ENCODE results near the gene S1PR4.
A peak's percentile ranks its signal among the peaks of the same experiment; 100 is the strongest.

Gene S1PR4

DNA sequence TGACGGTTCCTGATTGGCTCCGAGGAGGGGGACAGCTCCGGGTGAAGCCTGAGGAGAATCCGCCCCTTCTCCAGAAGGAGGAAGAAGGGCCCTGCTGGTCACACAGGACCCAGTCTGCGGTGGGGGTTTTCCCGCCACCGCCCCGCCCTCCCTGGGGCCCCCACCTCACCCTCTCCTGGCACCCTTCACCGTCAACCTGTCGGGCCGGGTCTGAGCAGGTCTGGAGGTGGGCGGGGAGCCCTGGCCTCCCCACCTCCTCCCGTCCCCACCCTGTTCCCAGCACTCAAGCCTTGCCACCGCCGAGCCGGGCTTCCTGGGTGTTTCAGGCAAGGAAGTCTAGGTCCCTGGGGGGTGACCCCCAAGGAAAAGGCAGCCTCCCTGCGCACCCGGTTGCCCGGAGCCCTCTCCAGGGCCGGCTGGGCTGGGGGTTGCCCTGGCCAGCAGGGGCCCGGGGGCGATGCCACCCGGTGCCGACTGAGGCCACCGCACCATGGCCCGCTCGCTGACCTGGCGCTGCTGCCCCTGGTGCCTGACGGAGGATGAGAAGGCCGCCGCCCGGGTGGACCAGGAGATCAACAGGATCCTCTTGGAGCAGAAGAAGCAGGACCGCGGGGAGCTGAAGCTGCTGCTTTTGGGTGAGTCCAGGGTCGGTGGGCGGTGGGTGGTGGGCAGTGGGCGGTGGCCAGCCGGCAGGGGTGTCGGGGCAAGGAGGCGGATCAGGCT lies 42.4 kb upstream of the S1PR4 start, which contains the start of gene GNA15:
Gene GNA15 (plus strand): TSS at position 73 of the 723 bp plus-strand sequence. CDS start 418 bp downstream, at position 491.
- Histone ChIP-seq H3K4me3 (replicated peaks; ENCODE audit: insufficient read depth, low read length) (peak within 1 kb of the TSS; percentile 95), H3K27ac (replicated peaks) (peak within 1 kb of the TSS; percentile 96), H3K27me3 (ENCODE audit: insufficient read depth, poor library complexity, severe bottlenecking) (no peaks in the 10 kb centered on the region)
- peak; percentile 79 to 90 for DNase-seq (ENCODE audit: low read depth in 1 of 2, low spot score in 1 of 2)
- TF ChIP-seq, protein P1, sequence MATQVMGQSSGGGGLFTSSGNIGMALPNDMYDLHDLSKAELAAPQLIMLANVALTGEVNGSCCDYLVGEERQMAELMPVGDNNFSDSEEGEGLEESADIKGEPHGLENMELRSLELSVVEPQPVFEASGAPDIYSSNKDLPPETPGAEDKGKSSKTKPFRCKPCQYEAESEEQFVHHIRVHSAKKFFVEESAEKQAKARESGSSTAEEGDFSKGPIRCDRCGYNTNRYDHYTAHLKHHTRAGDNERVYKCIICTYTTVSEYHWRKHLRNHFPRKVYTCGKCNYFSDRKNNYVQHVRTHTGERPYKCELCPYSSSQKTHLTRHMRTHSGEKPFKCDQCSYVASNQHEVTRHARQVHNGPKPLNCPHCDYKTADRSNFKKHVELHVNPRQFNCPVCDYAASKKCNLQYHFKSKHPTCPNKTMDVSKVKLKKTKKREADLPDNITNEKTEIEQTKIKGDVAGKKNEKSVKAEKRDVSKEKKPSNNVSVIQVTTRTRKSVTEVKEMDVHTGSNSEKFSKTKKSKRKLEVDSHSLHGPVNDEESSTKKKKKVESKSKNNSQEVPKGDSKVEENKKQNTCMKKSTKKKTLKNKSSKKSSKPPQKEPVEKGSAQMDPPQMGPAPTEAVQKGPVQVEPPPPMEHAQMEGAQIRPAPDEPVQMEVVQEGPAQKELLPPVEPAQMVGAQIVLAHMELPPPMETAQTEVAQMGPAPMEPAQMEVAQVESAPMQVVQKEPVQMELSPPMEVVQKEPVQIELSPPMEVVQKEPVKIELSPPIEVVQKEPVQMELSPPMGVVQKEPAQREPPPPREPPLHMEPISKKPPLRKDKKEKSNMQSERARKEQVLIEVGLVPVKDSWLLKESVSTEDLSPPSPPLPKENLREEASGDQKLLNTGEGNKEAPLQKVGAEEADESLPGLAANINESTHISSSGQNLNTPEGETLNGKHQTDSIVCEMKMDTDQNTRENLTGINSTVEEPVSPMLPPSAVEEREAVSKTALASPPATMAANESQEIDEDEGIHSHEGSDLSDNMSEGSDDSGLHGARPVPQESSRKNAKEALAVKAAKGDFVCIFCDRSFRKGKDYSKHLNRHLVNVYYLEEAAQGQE (IDR thresholded peaks at IDR 0.05; ENCODE audit: insufficient replicate concordance, low read depth) = no peak
- TF ChIP-seq GABPA (IDR thresholded peaks at IDR 0.05; ENCODE audit: low read depth) (no peak), POLR2AphosphoS5 (IDR thresholded peaks at IDR 0.05; ENCODE audit: low read depth) (no peak), SPI1 (IDR thresholded peaks at IDR 0.05; ENCODE audit: borderline replicate concordance, low read depth) (no peak)
- TF ChIP-seq, protein P2, sequence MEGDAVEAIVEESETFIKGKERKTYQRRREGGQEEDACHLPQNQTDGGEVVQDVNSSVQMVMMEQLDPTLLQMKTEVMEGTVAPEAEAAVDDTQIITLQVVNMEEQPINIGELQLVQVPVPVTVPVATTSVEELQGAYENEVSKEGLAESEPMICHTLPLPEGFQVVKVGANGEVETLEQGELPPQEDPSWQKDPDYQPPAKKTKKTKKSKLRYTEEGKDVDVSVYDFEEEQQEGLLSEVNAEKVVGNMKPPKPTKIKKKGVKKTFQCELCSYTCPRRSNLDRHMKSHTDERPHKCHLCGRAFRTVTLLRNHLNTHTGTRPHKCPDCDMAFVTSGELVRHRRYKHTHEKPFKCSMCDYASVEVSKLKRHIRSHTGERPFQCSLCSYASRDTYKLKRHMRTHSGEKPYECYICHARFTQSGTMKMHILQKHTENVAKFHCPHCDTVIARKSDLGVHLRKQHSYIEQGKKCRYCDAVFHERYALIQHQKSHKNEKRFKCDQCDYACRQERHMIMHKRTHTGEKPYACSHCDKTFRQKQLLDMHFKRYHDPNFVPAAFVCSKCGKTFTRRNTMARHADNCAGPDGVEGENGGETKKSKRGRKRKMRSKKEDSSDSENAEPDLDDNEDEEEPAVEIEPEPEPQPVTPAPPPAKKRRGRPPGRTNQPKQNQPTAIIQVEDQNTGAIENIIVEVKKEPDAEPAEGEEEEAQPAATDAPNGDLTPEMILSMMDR (IDR thresholded peaks at IDR 0.05; ENCODE audit: insufficient read depth, low read length) = no peak

DNA sequence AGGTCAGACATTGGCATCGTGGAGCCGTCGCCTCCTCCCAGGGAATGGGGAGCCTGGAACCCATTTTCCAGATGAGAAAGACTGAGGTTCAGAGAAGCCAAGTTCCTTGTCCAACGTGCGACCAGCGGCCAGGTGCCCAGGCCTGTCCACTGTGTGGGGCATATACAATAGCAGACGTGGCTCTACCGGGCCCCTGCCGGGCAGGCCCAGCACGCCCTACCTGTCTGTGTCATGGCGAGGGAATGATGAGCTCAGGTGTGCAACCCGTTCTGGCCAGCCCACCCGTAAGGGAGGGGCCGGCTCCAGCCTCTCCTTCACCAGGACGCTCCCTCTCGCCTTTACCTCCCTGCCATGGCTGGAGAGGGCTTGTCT lies 41.9 kb upstream of the S1PR4 start:
- peak overlapping the region; percentile 96 for H3K27ac ChIP-seq (replicated peaks)

DNA sequence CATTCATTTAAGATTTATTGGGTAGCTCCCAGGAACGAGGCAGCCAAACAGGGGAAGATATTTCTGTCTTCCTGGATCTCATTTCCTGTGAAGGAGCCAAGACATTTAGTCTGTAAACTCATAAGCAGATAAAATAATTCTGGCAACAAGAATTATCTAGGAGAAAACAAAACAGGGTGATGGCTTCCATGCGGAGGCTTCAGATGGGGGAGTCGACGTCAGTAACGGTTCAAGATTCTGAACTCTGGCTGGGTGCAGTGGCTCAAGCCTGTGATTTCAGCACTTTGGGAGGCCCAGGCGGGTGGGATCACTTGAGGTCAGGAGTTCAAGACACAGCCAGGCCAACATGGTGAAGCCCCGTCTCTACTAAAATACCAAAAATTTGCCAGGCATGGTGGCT lies 41.5 kb upstream of the S1PR4 start:
- TF ChIP-seq, protein P1 (IDR thresholded peaks at IDR 0.05; ENCODE audit: insufficient replicate concordance, low read depth) = no peak
- TF ChIP-seq POLR2AphosphoS5 (IDR thresholded peaks at IDR 0.05; ENCODE audit: low read depth) (no peak), SPI1 (IDR thresholded peaks at IDR 0.05; ENCODE audit: borderline replicate concordance, low read depth) (no peak), GABPA (IDR thresholded peaks at IDR 0.05; ENCODE audit: low read depth) (no peak)
- TF ChIP-seq, protein P2 (IDR thresholded peaks at IDR 0.05; ENCODE audit: insufficient read depth, low read length) = no peak
- Histone ChIP-seq H3K27ac (replicated peaks) (peak overlapping the region; percentile 96), H3K4me3 (replicated peaks; ENCODE audit: insufficient read depth, low read length) (peak overlapping the region; percentile 95), H3K27me3 (ENCODE audit: insufficient read depth, poor library complexity, severe bottlenecking) (no peaks in the 10 kb centered on the region)
- peak in 1 of 2 experiments; percentile 32 for DNase-seq (ENCODE audit: low read depth in 1 of 2, low spot score in 1 of 2)

More for the DNA sequence above, 41.9 kb upstream of the S1PR4 start:
- no peak for DNase-seq (ENCODE audit: low read depth in 1 of 2, low spot score in 1 of 2)
- H3K27me3 ChIP-seq (ENCODE audit: insufficient read depth, poor library complexity, severe bottlenecking) = no peaks in the 10 kb centered on the region
- no peak for TF ChIP-seq GABPA (IDR thresholded peaks at IDR 0.05; ENCODE audit: low read depth)
- TF ChIP-seq, protein P1 (IDR thresholded peaks at IDR 0.05; ENCODE audit: insufficient replicate concordance, low read depth) = no peak
- TF ChIP-seq, protein P2 (IDR thresholded peaks at IDR 0.05; ENCODE audit: insufficient read depth, low read length) = no peak
- no peak for TF ChIP-seq SPI1 (IDR thresholded peaks at IDR 0.05; ENCODE audit: borderline replicate concordance, low read depth)
- TF ChIP-seq POLR2AphosphoS5 (IDR thresholded peaks at IDR 0.05; ENCODE audit: low read depth) = no peak
- peak overlapping the region; percentile 95 for H3K4me3 ChIP-seq (replicated peaks; ENCODE audit: insufficient read depth, low read length)

Measured in HL-60 (cell line).